HG03280 (cell line): ENCODE results near the gene MAML2.
"Not testable (repeated sequence)": the region's sequence is repeated elsewhere in the genome, so short reads cannot be mapped to it uniquely, and the experiment has no call there.

Experiments
- ATAC-seq: cut with Tn5 transposase; IDR thresholded peaks from one replicate; pipeline ENCODE4 v1.9.1; 2021; ENCODE audit warnings: mild to moderate bottlenecking, moderate library complexity; ENCODE audit not compliant: unreplicated experiment

The MAML2 gene

DNA sequence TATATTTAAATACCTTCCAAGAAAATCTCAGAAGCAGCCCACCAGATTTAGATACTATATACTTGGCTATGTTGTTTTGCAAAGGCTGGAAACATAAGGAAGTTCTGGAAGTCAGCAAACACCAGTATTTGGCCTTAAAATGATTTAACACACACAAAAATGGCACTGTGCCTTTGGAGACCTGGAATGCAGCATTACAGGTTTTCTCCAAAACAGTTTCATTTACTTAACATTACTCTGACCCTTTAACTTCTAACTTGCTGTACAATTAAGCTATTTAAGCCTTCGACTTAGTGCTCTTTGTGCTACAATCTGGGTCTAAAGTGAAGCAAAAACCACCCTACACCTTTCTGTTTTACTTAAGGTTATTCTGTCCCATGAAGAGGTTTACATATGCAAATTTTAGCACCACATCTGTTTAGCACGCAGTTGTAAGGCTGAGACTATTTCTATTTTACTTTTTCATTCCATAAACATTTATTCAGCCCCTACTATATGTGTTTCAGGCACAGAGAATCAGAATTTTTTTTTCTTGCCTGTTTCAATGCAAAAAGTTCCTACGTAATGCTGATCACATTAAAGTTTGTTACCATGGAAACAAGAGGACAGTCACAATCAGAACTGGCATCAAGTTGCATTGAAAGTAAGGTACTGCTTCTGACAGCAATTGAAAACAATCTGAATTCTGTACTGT, 70.3 kb downstream of the MAML2 start:
- peak; percentile 66 for ATAC-seq

- no peak for ATAC-seq
Measured at GRCh38 chr11:96271777-96272176, 71.2 kb downstream of the MAML2 start.

- not testable (repeated sequence) for ATAC-seq
Measured at GRCh38 chr11:96271352-96271751, 71.6 kb downstream of the MAML2 start.

DNA sequence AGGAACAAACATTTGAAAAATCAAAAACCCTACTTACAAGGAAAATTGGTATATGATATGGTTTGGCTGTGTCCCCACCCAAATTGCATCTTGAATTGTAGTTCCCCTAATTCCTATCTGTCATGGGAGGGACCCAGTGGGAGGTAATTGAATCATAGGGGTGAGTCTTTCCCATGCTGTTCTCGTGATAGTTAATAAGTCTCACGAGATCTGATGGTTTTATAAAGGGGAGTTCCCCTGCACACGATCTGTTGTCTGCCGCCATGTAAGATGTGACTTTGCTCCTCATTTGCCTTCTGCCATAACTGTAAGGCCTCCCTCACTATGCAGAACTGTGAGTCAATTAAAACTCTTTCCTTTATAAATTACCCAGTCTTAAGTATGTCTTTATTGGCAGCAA, 74.5 kb downstream of the MAML2 start:
- ATAC-seq = not testable (repeated sequence)

GRCh38 chr11:96267496-96268032, 75.4 kb downstream of the MAML2 start:
- ATAC-seq = peak; percentile 85

GRCh38 chr11:96267001-96267495, 75.9 kb downstream of the MAML2 start:
- no peak for ATAC-seq

GRCh38 chr11:96265972-96266371, 77.0 kb downstream of the MAML2 start:
- ATAC-seq = no peak

DNA sequence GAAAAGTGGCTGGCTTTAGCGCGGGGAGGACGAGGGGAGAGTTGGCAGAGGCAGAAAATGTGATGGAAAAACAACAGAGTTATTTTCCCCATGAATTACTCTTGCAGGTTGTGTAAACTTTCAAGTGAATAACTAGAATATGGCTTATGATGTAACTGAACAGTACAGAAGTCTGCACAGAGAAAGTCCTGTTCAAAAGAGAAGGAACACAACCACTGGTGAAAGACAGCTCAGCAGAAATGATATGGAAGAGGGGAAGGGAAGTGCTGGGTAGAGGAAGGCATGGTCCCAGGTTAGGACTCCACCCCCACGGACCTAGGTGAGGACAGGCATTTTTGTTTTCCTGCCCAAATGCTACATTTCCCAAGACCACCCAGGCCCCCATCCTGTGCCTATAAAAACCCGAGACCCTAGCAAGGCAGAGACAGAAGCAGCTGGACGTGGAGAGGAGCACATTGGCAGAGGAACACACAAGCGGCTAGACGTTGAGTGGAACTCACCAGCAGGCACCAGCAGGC, 77.7 kb downstream of the MAML2 start:
- ATAC-seq = no peak

DNA sequence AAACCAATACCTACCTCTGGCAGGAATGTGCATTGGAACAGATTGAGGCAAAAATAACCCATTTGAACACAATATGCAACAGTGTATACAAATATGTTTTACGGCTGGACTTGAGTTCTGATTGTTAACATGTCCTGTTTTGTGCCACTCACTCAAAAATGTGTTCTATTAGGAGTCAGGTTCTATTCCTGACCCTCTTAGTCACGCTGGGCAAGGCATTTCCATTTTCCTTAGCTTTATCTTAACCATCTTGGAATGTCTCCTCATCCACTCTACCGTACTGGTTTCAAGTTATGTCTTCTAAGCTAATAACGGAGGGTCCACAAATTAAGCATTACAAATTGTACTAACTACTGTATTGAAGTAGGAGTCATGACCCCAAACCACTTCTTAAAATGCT, 78.6 kb downstream of the MAML2 start:
- no peak for ATAC-seq

- no peak for ATAC-seq
Measured at GRCh38 chr11:96263238-96263763, 79.7 kb downstream of the MAML2 start.

GRCh38 chr11:96260532-96260931, 82.5 kb downstream of the MAML2 start:
- ATAC-seq = no peak

DNA sequence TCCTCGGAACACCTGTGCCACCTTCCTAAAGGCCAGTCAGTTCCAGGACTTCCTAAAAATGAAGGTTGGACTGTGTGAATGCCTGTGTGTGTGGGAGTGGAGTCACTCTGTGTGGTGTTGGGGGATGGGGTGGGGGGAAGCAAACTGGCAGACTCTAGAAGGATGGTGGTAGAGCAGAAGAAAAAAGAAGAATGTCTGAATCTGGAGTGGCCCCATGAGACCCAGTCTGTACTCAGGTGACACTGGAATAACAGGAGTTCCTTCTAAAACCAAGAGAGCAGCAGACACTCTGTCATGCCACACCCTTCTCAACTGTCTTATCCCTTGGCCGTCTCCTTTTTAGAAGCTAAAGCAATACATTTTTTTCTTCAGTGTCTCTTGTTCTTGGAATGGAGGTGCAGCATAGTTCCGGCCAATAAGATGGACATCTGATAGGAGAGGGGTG, 82.9 kb downstream of the MAML2 start:
- no peak for ATAC-seq

DNA sequence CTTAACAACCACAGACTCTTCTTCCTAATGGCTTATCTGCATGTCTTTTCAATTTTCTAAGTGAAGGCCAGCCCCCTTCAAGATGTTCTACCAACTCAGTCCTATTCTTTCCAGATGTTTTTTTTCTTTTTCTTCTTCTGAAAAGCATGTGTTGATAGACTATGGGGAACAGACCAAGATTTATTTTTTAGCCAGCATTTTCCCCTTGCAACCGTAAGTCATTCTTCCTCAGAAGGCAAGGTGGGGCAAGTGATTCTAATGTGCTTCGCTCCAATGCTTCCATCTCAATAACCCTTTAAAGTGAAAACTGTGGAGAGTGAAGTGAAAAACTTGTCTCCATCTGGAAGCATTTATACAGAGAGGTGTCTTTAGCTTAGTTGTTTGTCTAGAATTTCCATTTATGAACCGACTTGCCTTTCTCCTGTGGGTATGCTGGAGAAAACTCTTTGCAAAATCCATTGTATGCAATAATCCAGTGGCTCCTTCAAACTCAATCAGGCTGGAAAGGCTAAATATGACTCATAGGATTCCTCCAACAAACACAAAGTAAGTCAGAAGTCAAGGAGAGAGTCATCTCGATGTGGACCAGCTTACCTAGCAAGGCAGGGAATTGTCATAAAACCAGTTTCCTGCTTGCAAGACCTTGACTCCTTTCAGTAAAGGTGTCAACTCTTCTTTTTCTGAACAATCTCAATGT, 83.7 kb downstream of the MAML2 start:
- ATAC-seq = no peak

DNA sequence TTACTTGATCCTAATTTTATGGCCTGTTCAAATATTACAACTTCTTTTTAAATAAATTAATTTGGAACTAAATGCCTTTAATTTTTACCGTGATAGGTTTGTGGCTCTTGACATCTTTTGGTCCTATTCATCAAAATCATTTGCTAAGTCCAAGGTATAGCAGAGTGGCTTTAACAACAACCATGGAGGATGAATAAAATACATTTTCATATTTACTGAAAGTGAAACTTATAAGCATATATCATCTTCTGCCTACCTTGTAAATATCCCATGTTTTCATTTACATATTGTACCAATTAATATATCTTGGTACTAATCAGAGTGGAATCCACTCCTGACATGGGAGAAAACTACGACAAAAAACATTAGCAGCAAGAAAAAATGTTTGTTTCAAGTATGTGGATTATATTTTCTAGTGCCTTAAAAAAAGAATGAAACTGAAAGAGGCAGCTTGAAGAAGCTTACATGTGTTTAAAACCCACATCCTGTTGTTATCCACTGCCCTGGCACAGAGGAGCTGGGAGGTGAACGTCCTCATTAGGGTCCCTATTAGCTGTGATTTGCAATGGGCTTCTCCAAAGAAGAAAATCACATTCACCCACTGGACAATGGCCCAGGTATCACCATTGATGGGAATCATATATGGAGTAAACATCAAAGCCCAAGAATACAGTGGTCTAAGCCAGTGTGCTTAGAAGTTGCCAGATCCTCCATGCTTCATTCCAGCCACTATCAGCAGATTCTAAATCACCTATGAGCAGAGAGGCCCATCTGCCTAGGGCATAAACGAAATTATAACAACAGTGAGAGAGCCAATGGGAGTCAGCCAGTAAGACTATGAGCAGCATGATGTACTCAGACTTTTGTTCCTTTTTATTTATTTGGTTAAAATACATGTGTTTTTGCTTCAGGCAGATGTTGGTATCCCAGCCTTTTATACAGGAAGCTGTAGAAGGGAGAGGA, 84.7 kb downstream of the MAML2 start:
- ATAC-seq = peak; percentile 82

GRCh38 chr11:96257036-96257435, 86.0 kb downstream of the MAML2 start:
- no peak for ATAC-seq

DNA sequence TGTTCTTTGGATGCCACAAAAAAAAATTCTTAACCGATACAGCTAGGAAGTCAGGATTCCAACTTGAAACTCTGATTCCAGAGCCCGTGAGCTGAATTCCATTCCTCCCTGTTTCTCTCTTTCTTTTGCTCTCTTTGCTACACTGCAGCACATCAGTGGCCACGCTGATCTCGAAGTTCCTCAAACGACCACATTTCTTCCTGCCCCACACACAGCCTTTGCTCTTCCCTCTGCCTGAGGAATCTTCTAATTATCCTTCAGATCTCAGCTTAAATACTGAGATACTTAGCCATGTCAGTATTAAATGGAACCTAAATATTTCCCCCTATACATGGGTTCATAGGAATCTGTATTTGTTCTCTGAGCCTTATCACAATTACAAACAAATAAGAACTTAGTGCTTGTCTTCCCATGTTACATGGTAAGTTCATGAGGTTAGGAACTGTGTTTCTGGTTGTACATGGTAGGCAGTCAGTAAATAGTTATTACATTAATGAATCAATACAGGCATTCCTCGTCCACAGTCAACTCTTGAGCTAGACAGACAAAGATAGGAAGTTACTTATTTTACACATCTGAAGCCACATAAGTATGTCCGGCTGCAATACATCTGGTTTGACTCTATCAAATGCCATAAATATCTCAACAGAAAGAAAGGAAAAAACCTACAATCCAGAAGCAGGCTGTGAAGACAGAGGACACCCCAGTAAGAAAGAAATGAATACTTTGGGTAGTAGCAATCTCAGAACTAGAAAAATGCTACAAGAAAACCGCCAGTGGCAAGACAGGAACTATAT, 86.6 kb downstream of the MAML2 start:
- no peak for ATAC-seq

- no peak for ATAC-seq
Measured at GRCh38 chr11:96254854-96255253, 88.1 kb downstream of the MAML2 start.

GRCh38 chr11:96254087-96254486, 88.9 kb downstream of the MAML2 start:
- ATAC-seq = peak; percentile 48

DNA sequence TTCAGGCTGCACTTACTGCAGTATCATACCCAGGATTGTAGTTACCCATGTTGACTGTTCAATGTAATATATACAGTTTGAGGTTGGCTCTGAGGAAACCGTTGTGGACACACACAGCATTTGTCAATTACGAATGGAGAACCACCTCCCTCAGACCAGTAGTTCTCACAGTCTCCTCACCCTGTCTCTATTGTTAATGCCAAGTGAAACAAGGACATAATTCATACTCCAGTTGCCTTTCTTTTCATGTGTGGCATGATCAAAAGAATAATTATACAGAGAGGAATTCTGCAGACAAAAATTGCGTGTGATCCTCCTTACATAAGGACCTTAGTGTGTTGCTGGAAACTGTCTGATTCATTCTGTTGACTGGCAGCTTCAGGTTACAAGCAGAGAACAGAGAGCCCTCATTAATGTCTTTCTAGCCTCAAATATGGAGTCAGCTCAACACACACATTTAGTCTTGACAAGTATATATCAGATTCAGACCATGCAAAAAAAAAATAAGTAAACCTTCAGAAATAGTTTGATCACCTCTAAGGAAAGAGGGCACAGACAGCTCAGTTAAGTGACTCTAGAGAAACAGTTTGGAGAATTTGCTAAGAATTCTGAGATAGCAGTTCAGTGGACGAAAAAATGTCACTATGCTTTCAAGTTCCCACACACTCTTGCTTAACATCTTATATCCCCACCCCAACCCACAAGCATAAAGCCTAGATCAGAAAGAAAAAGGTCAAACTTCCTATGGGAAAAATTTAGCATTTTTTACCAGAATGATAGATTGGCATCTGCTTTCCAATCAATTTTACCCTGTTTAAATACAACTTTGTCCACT, 96.1 kb downstream of the MAML2 start:
- ATAC-seq = no peak
